Measurements from ENCODE around the gene MNAT1. TPM values are rescaled to one million over a fixed set of nuclear protein-coding genes. Genes with fewer than 3 reads are reported as not detected.

Gene MNAT1
- total and polyA plus RNA-seq, 9 of the 15 experiments (the other 6 are each of a cell fraction or from before 2014, with no cell fraction given): 37.8 to 83.3 (median 60.4) TPM

DNA sequence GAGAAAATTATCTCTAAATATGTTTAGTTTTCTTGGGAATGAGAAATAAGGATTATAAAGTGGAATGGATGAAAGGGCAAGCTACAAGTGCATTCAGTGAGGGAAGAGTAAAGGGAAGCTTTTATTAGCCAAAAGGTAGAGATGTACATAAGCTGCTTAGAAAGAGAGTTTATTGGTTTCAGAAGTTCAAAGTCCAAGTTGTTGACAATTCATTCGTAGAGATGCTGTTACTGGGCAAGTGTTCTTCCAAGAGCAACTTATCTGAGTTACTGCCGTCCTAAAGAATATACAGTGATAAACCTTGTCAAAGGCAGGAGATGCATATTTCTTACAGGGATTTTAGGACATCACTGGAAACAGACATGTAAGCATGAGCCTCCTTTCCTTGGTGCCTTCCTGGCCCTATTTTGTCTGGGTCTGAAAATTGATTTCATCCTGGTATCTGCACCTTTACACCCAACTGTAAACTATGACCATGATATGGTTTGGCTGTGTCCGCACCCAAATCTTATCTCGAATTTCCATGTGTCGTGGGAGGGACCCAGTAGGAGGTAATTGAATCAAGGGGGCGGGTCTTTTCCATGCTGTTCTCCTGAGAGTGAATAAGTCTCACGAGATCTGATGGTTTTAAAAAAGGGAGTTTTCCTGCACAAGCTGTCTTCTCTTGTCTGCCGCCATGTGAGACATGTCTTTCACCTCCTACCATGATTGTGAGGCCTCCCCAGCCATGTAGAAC, 199.5 kb downstream of the MNAT1 start (continued):
- TF ChIP-seq ZKSCAN1 (IDR thresholded peaks at IDR 0.05; ENCODE audit: low read depth, low read length): no peak
- TF ChIP-seq ZNF347 (CRISPR knock-in tag; IDR thresholded peaks at IDR 0.05; ENCODE audit: low read depth): no peak
- TF ChIP-seq, protein P1, sequence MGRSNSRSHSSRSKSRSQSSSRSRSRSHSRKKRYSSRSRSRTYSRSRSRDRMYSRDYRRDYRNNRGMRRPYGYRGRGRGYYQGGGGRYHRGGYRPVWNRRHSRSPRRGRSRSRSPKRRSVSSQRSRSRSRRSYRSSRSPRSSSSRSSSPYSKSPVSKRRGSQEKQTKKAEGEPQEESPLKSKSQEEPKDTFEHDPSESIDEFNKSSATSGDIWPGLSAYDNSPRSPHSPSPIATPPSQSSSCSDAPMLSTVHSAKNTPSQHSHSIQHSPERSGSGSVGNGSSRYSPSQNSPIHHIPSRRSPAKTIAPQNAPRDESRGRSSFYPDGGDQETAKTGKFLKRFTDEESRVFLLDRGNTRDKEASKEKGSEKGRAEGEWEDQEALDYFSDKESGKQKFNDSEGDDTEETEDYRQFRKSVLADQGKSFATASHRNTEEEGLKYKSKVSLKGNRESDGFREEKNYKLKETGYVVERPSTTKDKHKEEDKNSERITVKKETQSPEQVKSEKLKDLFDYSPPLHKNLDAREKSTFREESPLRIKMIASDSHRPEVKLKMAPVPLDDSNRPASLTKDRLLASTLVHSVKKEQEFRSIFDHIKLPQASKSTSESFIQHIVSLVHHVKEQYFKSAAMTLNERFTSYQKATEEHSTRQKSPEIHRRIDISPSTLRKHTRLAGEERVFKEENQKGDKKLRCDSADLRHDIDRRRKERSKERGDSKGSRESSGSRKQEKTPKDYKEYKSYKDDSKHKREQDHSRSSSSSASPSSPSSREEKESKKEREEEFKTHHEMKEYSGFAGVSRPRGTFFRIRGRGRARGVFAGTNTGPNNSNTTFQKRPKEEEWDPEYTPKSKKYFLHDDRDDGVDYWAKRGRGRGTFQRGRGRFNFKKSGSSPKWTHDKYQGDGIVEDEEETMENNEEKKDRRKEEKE (IDR thresholded peaks at IDR 0.05; ENCODE audit: borderline replicate concordance in 1 of 2, control insufficient read depth in 1 of 2, low read depth in 2 of 2, low read length in 1 of 2): no peak
- no peak for TF ChIP-seq TBL1XR1 (IDR thresholded peaks at IDR 0.05; ENCODE audit: low read length in 2 of 2)
- TF ChIP-seq MEF2A (IDR thresholded peaks at IDR 0.05; ENCODE audit: control insufficient read depth, low read depth, low read length): no peak
- TF ChIP-seq NR4A1 (CRISPR knock-in tag; IDR thresholded peaks at IDR 0.05): no peak
- no peak for TF ChIP-seq NR4A1 (tag; IDR thresholded peaks at IDR 0.05)
- TF ChIP-seq COPS2 (conservative IDR thresholded peaks at IDR 0.05): no peak
- peak; percentile 1 for TF ChIP-seq RBM25 (IDR thresholded peaks at IDR 0.05; ENCODE audit: low read depth, low read length, severe bottlenecking)
- TF ChIP-seq ASH1L (IDR thresholded peaks at IDR 0.05; ENCODE audit: borderline replicate concordance, low read depth, partially characterized antibody): no peak
- TF ChIP-seq, protein P2, sequence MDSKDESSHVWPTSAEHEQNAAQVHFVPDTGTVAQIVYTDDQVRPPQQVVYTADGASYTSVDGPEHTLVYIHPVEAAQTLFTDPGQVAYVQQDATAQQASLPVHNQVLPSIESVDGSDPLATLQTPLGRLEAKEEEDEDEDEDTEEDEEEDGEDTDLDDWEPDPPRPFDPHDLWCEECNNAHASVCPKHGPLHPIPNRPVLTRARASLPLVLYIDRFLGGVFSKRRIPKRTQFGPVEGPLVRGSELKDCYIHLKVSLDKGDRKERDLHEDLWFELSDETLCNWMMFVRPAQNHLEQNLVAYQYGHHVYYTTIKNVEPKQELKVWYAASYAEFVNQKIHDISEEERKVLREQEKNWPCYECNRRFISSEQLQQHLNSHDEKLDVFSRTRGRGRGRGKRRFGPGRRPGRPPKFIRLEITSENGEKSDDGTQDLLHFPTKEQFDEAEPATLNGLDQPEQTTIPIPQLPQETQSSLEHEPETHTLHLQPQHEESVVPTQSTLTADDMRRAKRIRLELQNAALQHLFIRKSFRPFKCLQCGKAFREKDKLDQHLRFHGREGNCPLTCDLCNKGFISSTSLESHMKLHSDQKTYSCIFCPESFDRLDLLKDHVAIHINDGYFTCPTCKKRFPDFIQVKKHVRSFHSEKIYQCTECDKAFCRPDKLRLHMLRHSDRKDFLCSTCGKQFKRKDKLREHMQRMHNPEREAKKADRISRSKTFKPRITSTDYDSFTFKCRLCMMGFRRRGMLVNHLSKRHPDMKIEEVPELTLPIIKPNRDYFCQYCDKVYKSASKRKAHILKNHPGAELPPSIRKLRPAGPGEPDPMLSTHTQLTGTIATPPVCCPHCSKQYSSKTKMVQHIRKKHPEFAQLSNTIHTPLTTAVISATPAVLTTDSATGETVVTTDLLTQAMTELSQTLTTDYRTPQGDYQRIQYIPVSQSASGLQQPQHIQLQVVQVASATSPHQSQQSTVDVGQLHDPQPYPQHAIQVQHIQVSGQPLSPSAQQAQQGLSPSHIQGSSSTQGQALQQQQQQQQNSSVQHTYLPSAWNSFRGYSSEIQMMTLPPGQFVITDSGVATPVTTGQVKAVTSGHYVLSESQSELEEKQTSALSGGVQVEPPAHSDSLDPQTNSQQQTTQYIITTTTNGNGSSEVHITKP (IDR thresholded peaks at IDR 0.05; ENCODE audit: partially characterized antibody): no peak
- TF ChIP-seq HNRNPH1 (optimal IDR thresholded peaks at IDR 0.05; ENCODE audit: low read depth, low read length): no peak
- TF ChIP-seq POLR2G (IDR thresholded peaks at IDR 0.05; ENCODE audit: low read depth, low read length): no peak
- peak; percentile 44 for TF ChIP-seq NCOR1 (IDR thresholded peaks at IDR 0.05)
- TF ChIP-seq CBX3 (IDR thresholded peaks at IDR 0.05; ENCODE audit: borderline replicate concordance in 1 of 2, low read length in 2 of 2): peak in 1 of 2 experiments; percentile 12; a peak in 1 of 3 replicates
- TF ChIP-seq TGIF2 (CRISPR knock-in tag; IDR thresholded peaks at IDR 0.05): no peak
- no peak for TF ChIP-seq ZNF512 (tag; IDR thresholded peaks at IDR 0.05)
- TF ChIP-seq CC2D1A (IDR thresholded peaks at IDR 0.05): peak; percentile 86
- peak; percentile 75 for TF ChIP-seq TCF3 (CRISPR knock-in tag; IDR thresholded peaks at IDR 0.05)
- peak; percentile 81 for TF ChIP-seq CHD2 (IDR thresholded peaks at IDR 0.05; ENCODE audit: low read depth, low read length)
- TF ChIP-seq CBFA2T3 (IDR thresholded peaks at IDR 0.05): peak; percentile 82

All from K562 (cell line).